ENCODE data around the gene DOCK1.

DNA sequence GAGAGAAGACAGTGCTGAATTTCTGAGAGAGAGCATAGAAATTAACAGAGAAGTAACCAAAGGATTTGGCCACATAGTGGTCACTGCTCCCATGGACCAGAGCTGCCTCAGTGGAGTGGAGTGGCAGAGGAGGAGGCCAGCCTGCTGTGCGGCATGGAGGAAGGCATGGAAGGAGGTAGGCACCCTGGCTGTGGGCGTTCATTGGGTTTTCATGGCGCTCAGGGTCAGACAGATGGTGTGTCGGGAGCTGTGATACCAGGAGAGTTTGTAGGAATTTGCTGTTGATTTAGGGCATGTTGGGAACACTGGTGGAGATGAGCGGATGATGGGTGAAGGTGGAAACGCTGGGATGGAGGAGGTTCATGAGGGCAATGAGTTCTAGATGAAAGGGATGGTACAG, 370.0 kb downstream of the DOCK1 start:
- TF ChIP-seq, protein P1, sequence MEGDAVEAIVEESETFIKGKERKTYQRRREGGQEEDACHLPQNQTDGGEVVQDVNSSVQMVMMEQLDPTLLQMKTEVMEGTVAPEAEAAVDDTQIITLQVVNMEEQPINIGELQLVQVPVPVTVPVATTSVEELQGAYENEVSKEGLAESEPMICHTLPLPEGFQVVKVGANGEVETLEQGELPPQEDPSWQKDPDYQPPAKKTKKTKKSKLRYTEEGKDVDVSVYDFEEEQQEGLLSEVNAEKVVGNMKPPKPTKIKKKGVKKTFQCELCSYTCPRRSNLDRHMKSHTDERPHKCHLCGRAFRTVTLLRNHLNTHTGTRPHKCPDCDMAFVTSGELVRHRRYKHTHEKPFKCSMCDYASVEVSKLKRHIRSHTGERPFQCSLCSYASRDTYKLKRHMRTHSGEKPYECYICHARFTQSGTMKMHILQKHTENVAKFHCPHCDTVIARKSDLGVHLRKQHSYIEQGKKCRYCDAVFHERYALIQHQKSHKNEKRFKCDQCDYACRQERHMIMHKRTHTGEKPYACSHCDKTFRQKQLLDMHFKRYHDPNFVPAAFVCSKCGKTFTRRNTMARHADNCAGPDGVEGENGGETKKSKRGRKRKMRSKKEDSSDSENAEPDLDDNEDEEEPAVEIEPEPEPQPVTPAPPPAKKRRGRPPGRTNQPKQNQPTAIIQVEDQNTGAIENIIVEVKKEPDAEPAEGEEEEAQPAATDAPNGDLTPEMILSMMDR (IDR thresholded peaks at IDR 0.05): no peak
- TF ChIP-seq FOXM1 (IDR thresholded peaks at IDR 0.05; ENCODE audit: low read depth): no peak
- TF ChIP-seq, protein P2, sequence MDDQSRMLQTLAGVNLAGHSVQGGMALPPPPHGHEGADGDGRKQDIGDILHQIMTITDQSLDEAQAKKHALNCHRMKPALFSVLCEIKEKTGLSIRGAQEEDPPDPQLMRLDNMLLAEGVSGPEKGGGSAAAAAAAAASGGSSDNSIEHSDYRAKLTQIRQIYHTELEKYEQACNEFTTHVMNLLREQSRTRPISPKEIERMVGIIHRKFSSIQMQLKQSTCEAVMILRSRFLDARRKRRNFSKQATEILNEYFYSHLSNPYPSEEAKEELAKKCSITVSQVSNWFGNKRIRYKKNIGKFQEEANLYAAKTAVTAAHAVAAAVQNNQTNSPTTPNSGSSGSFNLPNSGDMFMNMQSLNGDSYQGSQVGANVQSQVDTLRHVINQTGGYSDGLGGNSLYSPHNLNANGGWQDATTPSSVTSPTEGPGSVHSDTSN (IDR thresholded peaks at IDR 0.05): no peak
- TF ChIP-seq YY1 (IDR thresholded peaks at IDR 0.05; ENCODE audit: low read depth): no peak
- TF ChIP-seq, protein P3, sequence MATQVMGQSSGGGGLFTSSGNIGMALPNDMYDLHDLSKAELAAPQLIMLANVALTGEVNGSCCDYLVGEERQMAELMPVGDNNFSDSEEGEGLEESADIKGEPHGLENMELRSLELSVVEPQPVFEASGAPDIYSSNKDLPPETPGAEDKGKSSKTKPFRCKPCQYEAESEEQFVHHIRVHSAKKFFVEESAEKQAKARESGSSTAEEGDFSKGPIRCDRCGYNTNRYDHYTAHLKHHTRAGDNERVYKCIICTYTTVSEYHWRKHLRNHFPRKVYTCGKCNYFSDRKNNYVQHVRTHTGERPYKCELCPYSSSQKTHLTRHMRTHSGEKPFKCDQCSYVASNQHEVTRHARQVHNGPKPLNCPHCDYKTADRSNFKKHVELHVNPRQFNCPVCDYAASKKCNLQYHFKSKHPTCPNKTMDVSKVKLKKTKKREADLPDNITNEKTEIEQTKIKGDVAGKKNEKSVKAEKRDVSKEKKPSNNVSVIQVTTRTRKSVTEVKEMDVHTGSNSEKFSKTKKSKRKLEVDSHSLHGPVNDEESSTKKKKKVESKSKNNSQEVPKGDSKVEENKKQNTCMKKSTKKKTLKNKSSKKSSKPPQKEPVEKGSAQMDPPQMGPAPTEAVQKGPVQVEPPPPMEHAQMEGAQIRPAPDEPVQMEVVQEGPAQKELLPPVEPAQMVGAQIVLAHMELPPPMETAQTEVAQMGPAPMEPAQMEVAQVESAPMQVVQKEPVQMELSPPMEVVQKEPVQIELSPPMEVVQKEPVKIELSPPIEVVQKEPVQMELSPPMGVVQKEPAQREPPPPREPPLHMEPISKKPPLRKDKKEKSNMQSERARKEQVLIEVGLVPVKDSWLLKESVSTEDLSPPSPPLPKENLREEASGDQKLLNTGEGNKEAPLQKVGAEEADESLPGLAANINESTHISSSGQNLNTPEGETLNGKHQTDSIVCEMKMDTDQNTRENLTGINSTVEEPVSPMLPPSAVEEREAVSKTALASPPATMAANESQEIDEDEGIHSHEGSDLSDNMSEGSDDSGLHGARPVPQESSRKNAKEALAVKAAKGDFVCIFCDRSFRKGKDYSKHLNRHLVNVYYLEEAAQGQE (IDR thresholded peaks at IDR 0.05; ENCODE audit: low read depth, low read length): no peak
- no peak for TF ChIP-seq MEF2A (IDR thresholded peaks at IDR 0.05; ENCODE audit: borderline replicate concordance, low read depth)
- no peak for TF ChIP-seq MXI1 (IDR thresholded peaks at IDR 0.05; ENCODE audit: low read depth, low read length)
- no peak for TF ChIP-seq SMC3 (IDR thresholded peaks at IDR 0.05; ENCODE audit: low read depth, low read length)
- no peak for TF ChIP-seq POLR2AphosphoS5 (IDR thresholded peaks at IDR 0.05; ENCODE audit: low read depth, low read length)
- TF ChIP-seq, protein P4, sequence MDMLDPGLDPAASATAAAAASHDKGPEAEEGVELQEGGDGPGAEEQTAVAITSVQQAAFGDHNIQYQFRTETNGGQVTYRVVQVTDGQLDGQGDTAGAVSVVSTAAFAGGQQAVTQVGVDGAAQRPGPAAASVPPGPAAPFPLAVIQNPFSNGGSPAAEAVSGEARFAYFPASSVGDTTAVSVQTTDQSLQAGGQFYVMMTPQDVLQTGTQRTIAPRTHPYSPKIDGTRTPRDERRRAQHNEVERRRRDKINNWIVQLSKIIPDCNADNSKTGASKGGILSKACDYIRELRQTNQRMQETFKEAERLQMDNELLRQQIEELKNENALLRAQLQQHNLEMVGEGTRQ (IDR thresholded peaks at IDR 0.05; ENCODE audit: borderline replicate concordance, low read depth, low read length): no peak
- TF ChIP-seq RFX5 (IDR thresholded peaks at IDR 0.05; ENCODE audit: low read length): no peak
- no peak for TF ChIP-seq TCF12 (IDR thresholded peaks at IDR 0.05)
- TF ChIP-seq NFIC (IDR thresholded peaks at IDR 0.05; ENCODE audit: borderline replicate concordance): no peak
- no peak for TF ChIP-seq GATA2 (CRISPR knock-in tag; IDR thresholded peaks at IDR 0.05)

Measured in SK-N-SH (cell line).